Activated CD8-positive, alpha-beta T cell treated with anti-CD3 and anti-CD28 coated beads for 36 hours (primary cell): ENCODE data around the gene FAM13C. TPM values are rescaled to one million over a fixed set of nuclear protein-coding genes. Genes with fewer than 3 reads are reported as not detected.

Source experiments
- ATAC-seq: fragments of 200-7000 bp; cut with Tn5 transposase; one replicate; pipeline ENCODE4 v1.10.0; 2021; ENCODE audit warnings: mild to moderate bottlenecking, moderate library complexity
- CTCF ChIA-PET: fragments of 350-600 bp; sonication (Branson Sonifier 250); formaldehyde crosslinking; loops from one replicate; lab custom pipeline; 2021; ENCODE audit warnings: antibody characterized with exemption; lab: Charles Lee
- POLR2A ChIA-PET: fragments of 350-600 bp; sonication (Branson Sonifier 250); formaldehyde crosslinking; loops from one replicate; lab custom pipeline; 2021; ENCODE audit warnings: antibody characterized with exemption; lab: Charles Lee
- DNase-seq: peaks from one replicate; pipeline ENCODE4 v3.0.0-alpha.2; 2020
- H3K27ac Mint-ChIP-seq: one replicate; pipeline ENCODE4 v1.8.0; 2021; ENCODE audit warnings: mild to moderate bottlenecking, mixed read lengths
- H3K27me3 Mint-ChIP-seq: one replicate; pipeline ENCODE4 v1.8.0; 2021; ENCODE audit warnings: mixed read lengths
- H3K36me3 Mint-ChIP-seq: one replicate; pipeline ENCODE4 v1.8.0; 2021; ENCODE audit warnings: low read depth, mixed read lengths
- H3K4me1 Mint-ChIP-seq: one replicate; pipeline ENCODE4 v1.8.0; 2021; ENCODE audit warnings: low read depth, mixed read lengths
- H3K4me3 Mint-ChIP-seq: one replicate; pipeline ENCODE4 v1.8.0; 2021; ENCODE audit warnings: mild to moderate bottlenecking, moderate library complexity, mixed read lengths
- H3K9me3 Mint-ChIP-seq: one replicate; pipeline ENCODE4 v1.8.0; 2021; ENCODE audit warnings: mixed read lengths
- intact Hi-C: fragments of 100-400 bp; cut with micrococcal nuclease; formaldehyde crosslinking; loops from one replicate; pipeline ENCODE4 v1.10.0; 2022
- total RNA-seq, 2 experiments: library from RNA; stranded (reverse); gene quantifications; one replicate each; pipeline ENCODE4 v1.2.3, GENCODE V29; 2021
- TF ChIP-seq, protein P1 (sequence below): fragments of 200-600 bp; IDR thresholded peaks from one replicate; pipeline ENCODE4 v1.8.0; 2022; ENCODE audit warnings: antibody characterized with exemption, mild to moderate bottlenecking

The FAM13C gene
- total RNA-seq, 2 experiments from 2014 or later = not detected

GRCh38 chr10:59212301-59212798, 150.0 kb downstream of the FAM13C start:
- intact Hi-C loops = no loop called here
- Mint-ChIP-seq H3K4me3 (no peak overlapping the region), H3K4me1 (no peaks in the 10 kb centered on the region), H3K36me3 (no peaks in the 10 kb centered on the region), H3K27ac (no peak overlapping the region), H3K9me3 (no peaks in the 10 kb centered on the region), H3K27me3 (no peaks in the 10 kb centered on the region)
- ChIA-PET CTCF (no interaction called here), POLR2A (no interaction called here)
- TF ChIP-seq, protein P1, sequence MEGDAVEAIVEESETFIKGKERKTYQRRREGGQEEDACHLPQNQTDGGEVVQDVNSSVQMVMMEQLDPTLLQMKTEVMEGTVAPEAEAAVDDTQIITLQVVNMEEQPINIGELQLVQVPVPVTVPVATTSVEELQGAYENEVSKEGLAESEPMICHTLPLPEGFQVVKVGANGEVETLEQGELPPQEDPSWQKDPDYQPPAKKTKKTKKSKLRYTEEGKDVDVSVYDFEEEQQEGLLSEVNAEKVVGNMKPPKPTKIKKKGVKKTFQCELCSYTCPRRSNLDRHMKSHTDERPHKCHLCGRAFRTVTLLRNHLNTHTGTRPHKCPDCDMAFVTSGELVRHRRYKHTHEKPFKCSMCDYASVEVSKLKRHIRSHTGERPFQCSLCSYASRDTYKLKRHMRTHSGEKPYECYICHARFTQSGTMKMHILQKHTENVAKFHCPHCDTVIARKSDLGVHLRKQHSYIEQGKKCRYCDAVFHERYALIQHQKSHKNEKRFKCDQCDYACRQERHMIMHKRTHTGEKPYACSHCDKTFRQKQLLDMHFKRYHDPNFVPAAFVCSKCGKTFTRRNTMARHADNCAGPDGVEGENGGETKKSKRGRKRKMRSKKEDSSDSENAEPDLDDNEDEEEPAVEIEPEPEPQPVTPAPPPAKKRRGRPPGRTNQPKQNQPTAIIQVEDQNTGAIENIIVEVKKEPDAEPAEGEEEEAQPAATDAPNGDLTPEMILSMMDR = no peak
- DNase-seq (no peak), ATAC-seq (no peak)

DNA sequence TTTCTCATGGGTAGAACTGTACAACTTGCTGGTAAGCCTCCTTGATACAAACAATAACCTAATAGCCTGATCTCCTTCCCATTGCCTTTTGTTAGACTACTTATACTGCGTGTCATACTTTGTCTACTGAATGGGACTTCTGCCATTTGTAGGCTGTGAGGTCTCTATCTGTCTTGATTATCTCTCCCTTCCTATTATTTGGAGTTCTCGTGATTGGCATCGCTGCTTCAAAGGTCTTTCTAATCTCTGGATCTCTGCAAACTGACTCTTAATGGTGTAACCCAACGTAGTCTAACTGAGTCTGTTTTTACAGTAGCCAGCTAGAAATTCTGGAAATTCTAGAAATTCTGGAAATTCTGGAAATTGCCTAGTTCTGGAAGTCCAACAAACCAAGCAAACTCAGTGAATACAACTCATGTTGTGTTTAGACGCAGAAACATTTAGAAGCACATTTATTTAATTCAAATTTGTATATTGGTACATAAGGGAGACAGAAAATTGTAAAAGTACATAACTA, 156.1 kb downstream of the FAM13C start:
- DNase-seq (no peak), ATAC-seq (no peak)
- Mint-ChIP-seq H3K27ac (no peak overlapping the region), H3K4me1 (no peaks in the 10 kb centered on the region), H3K36me3 (no peaks in the 10 kb centered on the region), H3K9me3 (peaks cover 3% of the 10 kb centered on the region), H3K4me3 (no peak overlapping the region), H3K27me3 (no peaks in the 10 kb centered on the region)
- ChIA-PET CTCF (no interaction called here), POLR2A (no interaction called here)
- intact Hi-C loops = no loop called here
- TF ChIP-seq, protein P1 = no peak

Other genes with a start within 250 kb of the FAM13C start
- not detected for gene PHYHIPL, start 185.9 kb downstream of the FAM13C start, total RNA-seq